HG02981 (cell line): Measurements from ENCODE around the gene XRN1.
"Not testable (repeated sequence)": the region's sequence is repeated elsewhere in the genome, so short reads cannot be mapped to it uniquely, and the experiment has no call there.

ENCODE experiments used
- ATAC-seq: cut with Tn5 transposase; IDR thresholded peaks from one replicate; pipeline ENCODE4 v1.9.1; 2021; ENCODE audit warnings: mild to moderate bottlenecking, moderate library complexity; ENCODE audit not compliant: unreplicated experiment

Gene XRN1

DNA sequence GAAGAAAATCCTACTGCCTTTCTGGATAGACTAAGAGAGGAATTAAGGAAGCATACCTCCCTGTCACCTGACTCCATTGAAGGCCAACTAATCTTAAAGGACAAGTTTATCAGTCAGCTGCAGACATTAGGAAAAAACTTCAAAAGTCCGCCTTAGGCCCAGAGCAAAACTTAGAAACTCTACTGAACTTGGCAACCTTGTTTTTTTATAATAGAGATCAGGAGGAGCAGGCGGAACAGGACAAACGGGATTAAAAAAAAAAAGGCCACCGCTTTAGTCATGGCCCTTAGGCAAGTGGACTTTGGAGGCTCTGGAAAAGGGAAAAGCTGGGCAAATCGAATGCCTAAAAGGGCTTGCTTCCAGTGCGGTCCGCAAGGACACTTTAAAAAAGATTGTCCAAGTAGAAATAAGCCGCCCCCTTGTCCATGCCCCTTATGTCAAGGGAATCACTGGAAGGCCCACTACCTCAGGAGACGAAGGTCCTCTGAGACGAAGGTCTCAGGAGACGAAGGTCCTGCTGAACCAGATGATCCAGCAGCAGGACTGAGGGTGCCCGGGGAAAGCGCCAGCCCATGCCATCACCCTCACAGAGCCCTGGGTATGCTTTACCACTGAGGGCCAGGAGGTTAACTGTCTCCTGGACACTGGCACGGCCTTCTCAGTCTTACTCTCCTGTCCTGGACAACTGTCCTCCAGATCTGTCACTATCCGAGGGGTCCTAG lies 8.2 kb downstream of the XRN1 start:
- not testable (repeated sequence) for ATAC-seq

DNA sequence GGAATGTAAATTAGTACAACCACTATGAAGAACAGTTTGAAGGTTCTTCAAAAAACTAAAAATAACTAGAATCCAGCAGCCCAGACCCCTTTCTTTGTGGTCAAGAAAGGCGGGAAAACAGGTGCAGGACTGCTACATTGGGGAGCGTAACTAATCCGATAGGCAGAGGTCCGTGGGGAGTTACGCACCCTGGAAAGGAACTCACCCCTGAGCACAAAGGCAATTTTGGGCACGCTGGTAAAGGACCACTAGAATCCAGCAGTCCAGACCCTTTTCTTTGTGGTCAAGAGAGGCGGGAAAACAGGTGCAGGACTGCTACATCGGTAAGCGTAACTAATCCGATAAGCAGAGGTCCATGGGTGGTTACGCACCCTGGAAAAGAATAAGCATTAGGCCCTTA lies 9.7 kb downstream of the XRN1 start:
- ATAC-seq, result not testable (repeated sequence)

DNA sequence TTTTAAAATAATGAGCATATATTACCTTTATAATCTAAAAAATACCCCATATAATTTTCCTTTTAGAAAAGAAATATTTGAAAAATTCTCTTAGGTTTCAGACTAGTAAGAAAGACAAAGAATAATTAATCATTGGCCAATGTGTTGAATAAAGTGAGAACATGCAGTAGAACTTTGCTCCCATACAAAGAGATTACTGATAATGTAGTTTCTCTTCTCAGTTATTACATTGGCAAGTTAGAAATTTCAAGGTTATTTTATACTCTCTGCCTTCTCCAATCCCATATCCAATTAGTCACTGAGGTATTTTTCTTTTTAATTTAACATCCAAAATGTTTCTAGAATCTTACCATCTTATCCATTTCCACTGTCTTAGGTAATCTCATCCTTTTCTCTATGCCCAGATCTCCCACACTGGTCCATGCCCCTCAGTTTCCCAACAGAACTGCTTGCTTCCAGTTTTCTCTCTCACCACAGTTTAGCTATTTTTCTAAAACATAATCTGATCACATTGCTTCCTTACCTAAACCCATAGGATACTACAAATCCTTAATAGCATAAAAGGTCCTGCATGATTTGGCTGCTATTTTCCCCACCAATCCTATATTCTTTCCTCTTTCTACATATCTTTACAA lies 10.8 kb downstream of the XRN1 start:
- no peak for ATAC-seq

- no peak for ATAC-seq
Observed at GRCh38 chr3:142434503-142434902, 13.3 kb downstream of the XRN1 start.

DNA sequence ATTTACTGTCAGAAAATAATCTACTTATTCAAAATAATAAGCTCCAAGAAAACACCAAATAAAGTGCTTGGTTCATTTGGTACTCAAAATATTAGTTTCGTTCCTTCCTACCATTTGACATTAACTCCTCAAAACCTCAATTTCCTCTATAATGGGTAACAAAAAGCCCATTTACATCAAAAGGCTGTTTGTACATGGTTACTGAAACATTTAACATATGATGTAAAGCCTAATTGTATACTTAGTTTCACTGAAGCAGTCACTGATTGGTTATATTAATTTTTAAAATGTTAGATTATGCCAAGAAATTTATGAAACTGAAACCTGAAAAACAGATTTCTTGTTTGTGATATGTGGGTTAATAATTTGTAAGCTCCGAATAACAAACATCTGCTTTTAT lies 14.7 kb downstream of the XRN1 start:
- ATAC-seq, result peak; percentile 67

DNA sequence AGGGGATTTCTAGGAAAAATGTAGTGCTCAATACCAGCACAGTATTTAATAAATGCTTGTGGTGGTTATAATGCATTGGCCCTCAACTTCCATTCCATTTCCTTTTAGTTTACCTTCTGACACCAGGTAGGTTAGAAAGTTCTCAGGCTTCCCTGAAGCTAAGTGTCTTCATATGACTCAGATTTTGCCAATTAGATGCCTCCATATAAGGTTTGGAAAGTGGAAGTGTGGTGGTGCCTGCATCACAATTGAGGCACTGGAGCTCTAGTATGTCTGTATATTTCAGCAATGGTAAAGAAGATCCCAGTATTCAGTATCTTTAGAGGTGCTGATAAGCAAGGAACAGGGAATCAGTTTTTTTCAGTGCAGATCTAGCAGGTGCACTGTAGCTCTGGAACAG lies 18.3 kb downstream of the XRN1 start:
- no peak for ATAC-seq

DNA sequence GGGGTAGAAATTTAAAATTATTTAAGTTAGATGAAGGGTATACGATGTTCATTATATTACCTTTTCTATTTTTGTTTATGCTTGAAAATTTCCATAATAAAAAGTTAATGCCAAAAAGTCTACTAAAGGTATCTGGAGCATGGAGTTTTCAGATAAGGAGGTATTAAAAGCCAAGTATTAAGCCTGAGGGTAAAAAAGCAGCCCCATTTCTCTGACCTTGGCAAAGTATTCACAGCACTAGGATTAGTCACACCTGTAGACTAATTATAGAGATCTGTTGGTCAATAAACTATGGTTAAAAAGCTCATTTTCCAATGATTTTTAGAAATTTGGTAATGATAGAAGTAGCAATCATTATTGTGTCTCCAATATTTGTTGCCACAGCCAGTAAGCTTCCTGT lies 23.1 kb downstream of the XRN1 start:
- no peak for ATAC-seq

- ATAC-seq, result no peak
Observed at GRCh38 chr3:142418926-142419592, 28.8 kb downstream of the XRN1 start.

GRCh38 chr3:142417302-142417701 lies 30.5 kb downstream of the XRN1 start:
- ATAC-seq, result no peak

- ATAC-seq, result not testable (repeated sequence)
Observed at GRCh38 chr3:142400537-142400936, 47.3 kb downstream of the XRN1 start.

DNA sequence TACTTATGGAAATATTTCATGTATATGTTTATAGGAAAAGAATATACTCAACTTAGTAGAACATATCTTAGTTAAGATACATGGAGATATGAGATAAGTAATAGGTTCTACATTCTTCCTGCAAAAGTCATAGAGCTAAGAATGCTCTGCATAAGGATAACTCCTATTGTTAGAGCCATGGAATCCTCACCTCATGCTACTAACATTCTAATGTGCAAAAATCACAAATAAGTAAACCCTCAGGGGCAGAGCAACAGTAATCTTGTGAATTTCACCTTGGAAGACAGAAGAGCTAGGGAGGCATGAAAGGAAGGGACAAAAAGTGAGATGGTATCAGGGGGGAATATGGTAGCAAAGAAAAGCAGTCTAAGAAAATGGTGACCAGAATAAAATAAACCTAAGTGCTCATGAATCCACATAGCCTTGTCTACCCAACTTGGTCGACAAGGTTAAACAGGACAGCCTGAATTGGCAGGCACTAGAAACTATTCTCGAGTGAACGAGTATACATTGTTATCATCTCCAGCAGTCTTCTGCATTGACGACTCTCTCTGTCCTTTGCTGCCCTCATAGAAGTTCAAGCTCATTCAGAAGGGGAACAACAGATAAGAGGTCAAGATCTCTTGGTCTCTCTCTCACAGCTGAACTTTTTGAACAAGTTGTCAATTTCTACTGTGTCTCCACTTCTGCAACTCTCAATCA lies 52.8 kb downstream of the XRN1 start:
- ATAC-seq, result no peak

GRCh38 chr3:142385078-142385477 lies 62.8 kb downstream of the XRN1 start:
- no peak for ATAC-seq

GRCh38 chr3:142374687-142375086 lies 73.2 kb downstream of the XRN1 start:
- ATAC-seq, result no peak

DNA sequence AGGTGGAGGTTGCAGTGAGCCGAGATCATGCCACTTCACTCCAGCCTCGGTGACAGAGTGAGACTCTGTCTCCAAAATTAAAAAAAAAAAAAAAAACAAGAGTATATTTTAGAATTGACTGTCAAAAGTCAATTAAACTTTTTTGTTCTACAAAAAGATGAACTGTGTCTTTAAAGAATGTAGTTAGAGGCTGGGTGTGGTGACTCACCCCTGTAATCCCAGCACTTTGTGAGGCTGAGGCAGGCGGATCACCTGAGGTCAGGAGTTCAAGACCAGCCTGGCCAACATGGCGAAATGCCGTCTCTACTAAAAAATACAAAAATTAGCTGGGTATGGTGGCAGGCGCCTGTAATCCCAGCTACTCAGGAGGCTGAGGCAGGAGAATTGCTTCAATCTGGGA lies 78.3 kb downstream of the XRN1 start:
- not testable (repeated sequence) for ATAC-seq

GRCh38 chr3:142366434-142366833 lies 81.4 kb downstream of the XRN1 start:
- ATAC-seq, result no peak

DNA sequence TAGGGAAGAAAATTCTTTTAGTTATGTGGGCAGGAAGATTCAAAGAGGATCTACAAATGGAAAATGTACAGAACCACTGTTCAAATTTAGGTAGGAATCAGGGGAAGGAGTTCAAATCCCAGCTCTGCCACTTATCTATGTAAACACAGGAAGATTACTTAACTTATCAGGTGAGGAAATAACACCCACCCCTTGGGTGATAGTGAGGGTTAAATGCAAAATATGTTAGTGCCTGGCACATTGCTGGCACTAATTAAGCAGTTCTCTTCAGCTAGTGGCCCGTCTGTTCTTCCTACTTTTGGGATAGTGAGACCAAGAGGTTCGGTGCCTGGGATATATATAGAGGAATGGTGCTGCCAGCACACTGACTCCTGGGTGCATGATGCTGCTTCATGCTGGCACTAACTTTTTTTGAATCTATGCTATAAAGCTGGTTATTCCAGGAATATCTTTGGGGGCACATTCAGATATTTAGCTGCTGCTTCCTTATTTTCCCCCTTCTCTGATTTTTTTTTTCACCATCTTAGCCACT lies 83.8 kb downstream of the XRN1 start:
- ATAC-seq, result no peak

DNA sequence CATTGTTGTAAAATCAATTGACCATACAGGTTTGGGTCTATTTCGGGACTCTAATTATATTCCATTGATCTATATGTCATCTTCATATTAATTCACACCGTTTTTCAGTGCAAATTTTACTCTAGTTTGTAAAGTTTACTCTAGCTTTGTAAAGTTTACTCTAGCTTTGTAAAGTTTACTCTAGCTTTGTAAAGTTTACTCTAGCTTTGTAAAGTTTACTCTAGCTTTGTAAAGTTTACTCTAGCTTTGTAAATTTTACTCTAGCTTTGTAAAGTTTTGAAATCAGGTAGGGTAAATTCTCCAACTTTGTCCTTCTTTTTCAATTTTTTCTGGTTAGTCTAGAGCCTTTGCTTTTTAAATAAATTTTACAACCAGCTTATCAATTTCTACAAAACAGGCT lies 84.4 kb downstream of the XRN1 start:
- not testable (repeated sequence) for ATAC-seq

GRCh38 chr3:142359367-142359766 lies 88.5 kb downstream of the XRN1 start:
- ATAC-seq, result no peak

GRCh38 chr3:142356818-142357217 lies 91.0 kb downstream of the XRN1 start:
- no peak for ATAC-seq

DNA sequence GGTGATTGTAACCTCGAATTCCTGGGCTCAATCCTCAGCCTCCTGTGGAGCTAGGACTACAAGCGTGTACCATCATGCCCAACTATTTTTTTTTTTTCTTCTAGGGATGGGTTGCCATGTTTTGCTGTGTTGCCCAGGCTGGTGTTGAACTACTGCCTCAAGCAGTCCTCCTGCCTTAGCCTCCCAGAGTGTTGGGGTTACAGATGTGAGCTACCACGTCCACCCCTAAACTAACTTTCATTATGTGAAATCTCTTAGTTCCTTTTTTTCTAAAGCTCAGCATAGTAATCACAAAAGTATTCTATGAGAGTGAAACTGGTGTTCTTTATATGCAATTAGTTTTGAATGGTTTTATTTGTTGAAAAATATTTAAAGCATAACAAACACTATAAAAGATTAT lies 92.1 kb downstream of the XRN1 start:
- ATAC-seq, result no peak

GRCh38 chr3:142354076-142354475 lies 93.8 kb downstream of the XRN1 start:
- ATAC-seq, result no peak
